ENCODE measurements around the gene L3MBTL2.
"Not testable (repeated sequence)": the region's sequence is repeated elsewhere in the genome, so short reads cannot be mapped to it uniquely, and the experiment has no call there.

The L3MBTL2 gene

GRCh38 chr22:41241133-41241676, 36.1 kb downstream of the L3MBTL2 start:
- DNase-seq (ENCODE audit: low read depth): no peak

GRCh38 chr22:41242396-41243117, 37.4 kb downstream of the L3MBTL2 start:
- DNase-seq (ENCODE audit: low read depth): no peak

- no peak for DNase-seq (ENCODE audit: low read depth)
Measured at GRCh38 chr22:41243361-41243760, 38.2 kb downstream of the L3MBTL2 start.

- DNase-seq (ENCODE audit: low read depth): no peak
Measured at GRCh38 chr22:41245917-41246499, 40.9 kb downstream of the L3MBTL2 start.

- DNase-seq (ENCODE audit: low read depth): no peak
Measured at GRCh38 chr22:41247703-41248102, 42.6 kb downstream of the L3MBTL2 start.

GRCh38 chr22:41248314-41248713, 43.2 kb downstream of the L3MBTL2 start:
- DNase-seq (ENCODE audit: low read depth): no peak

GRCh38 chr22:41248758-41249157, 43.6 kb downstream of the L3MBTL2 start:
- no peak for DNase-seq (ENCODE audit: low read depth)

GRCh38 chr22:41249442-41249841, 44.3 kb downstream of the L3MBTL2 start:
- DNase-seq (ENCODE audit: low read depth): no peak

GRCh38 chr22:41250127-41250526, 45.0 kb downstream of the L3MBTL2 start:
- DNase-seq (ENCODE audit: low read depth): no peak

- DNase-seq (ENCODE audit: low read depth): no peak
Measured at GRCh38 chr22:41252365-41252764, 47.3 kb downstream of the L3MBTL2 start.

GRCh38 chr22:41254230-41254629, 49.1 kb downstream of the L3MBTL2 start:
- DNase-seq (ENCODE audit: low read depth): no peak

- no peak for DNase-seq (ENCODE audit: low read depth)
Measured at GRCh38 chr22:41256254-41257253, 51.4 kb downstream of the L3MBTL2 start.

GRCh38 chr22:41257696-41258095, 52.6 kb downstream of the L3MBTL2 start:
- DNase-seq (ENCODE audit: low read depth): no peak

- not testable (repeated sequence) for DNase-seq (ENCODE audit: low read depth)
Measured at GRCh38 chr22:41259756-41260155, 54.6 kb downstream of the L3MBTL2 start.

- no peak for DNase-seq (ENCODE audit: low read depth)
Measured at GRCh38 chr22:41260871-41261270, 55.8 kb downstream of the L3MBTL2 start.

GRCh38 chr22:41261541-41262249, 56.6 kb downstream of the L3MBTL2 start:
- DNase-seq (ENCODE audit: low read depth): no peak

- no peak for DNase-seq (ENCODE audit: low read depth)
Measured at GRCh38 chr22:41262250-41262765, 57.2 kb downstream of the L3MBTL2 start.

- no peak for DNase-seq (ENCODE audit: low read depth)
Measured at GRCh38 chr22:41263704-41264103, 58.6 kb downstream of the L3MBTL2 start.

GRCh38 chr22:41264408-41264941, 59.4 kb downstream of the L3MBTL2 start:
- DNase-seq (ENCODE audit: low read depth): no peak

- no peak for DNase-seq (ENCODE audit: low read depth)
Measured at GRCh38 chr22:41267958-41268357, 62.8 kb downstream of the L3MBTL2 start.

- DNase-seq (ENCODE audit: low read depth): no peak
Measured at GRCh38 chr22:41271787-41272186, 66.7 kb downstream of the L3MBTL2 start.

Data from stimulated activated CD8-positive, alpha-beta memory T cell treated with anti-CD3 and anti-CD28 coated beads, Interleukin-15, amount 100 ng/mL, for 24 hours (primary cell).